DND-41 (cell line): ENCODE results near the gene ARHGAP15.

Source experiments
- ATAC-seq: fragments of 200-7000 bp; cut with Tn5 transposase; 3 replicates; pipeline ENCODE4 v1.9.1; 2021; ENCODE audit warnings: low read depth; ENCODE audit not compliant: insufficient read depth
- DNase-seq: peaks from one replicate; pipeline ENCODE4 v3.0.0-alpha.2; 2020
- H2AFZ ChIP-seq: 2 replicates; pipeline ENCODE4 v1.6.0; 2012; ENCODE audit warnings: low read depth, low read length
- H3K27ac ChIP-seq: 2 replicates; pipeline ENCODE4 v1.5.1; 2012; ENCODE audit warnings: low read length, inconsistent platforms
- H3K27me3 ChIP-seq: fragments of 200-600 bp; sonication (generic); 2 replicates; pipeline ENCODE4 v1.6.0; 2012; ENCODE audit warnings: low read length, mild to moderate bottlenecking, inconsistent platforms; ENCODE audit not compliant: insufficient read depth, poor library complexity
- H3K36me3 ChIP-seq: 2 replicates; pipeline ENCODE4 v1.5.1; 2012; ENCODE audit warnings: low read length, inconsistent platforms; ENCODE audit not compliant: insufficient read depth
- H3K4me1 ChIP-seq: 2 replicates; pipeline ENCODE4 v1.5.1; 2012; ENCODE audit warnings: mild to moderate bottlenecking, low read length; ENCODE audit not compliant: insufficient read depth
- H3K4me2 ChIP-seq: 2 replicates; pipeline ENCODE4 v1.6.0; 2012; ENCODE audit warnings: mild to moderate bottlenecking, moderate library complexity, low read length, inconsistent platforms; ENCODE audit not compliant: insufficient read depth
- H3K4me3 ChIP-seq, 2 experiments: fragments of 200-600 bp in 1 of 2; shearing (Covaris generic) in 1 of 2; 2 replicates each; pipeline ENCODE4 v1.5.1; 2012 to 2016; ENCODE audit warnings: inconsistent platforms in 2 of 2, low read length in 2 of 2, mild to moderate bottlenecking in 2 of 2, low read depth in 1 of 2, moderate library complexity in 1 of 2
- H3K79me2 ChIP-seq: 2 replicates; pipeline ENCODE4 v1.6.0; 2012; ENCODE audit warnings: low read length, inconsistent platforms; ENCODE audit not compliant: insufficient read depth
- H3K9ac ChIP-seq: 2 replicates; pipeline ENCODE4 v1.6.0; 2012; ENCODE audit warnings: low read depth, mild to moderate bottlenecking, inconsistent platforms, low read length, moderate library complexity
- H3K9me3 ChIP-seq: 2 replicates; pipeline ENCODE4 v1.5.1; 2012; ENCODE audit warnings: low read length, moderate library complexity, mild to moderate bottlenecking, inconsistent platforms; ENCODE audit not compliant: insufficient read depth, severe bottlenecking
- H4K20me1 ChIP-seq: 2 replicates; pipeline ENCODE4 v1.6.0; 2012; ENCODE audit warnings: low read length; ENCODE audit not compliant: insufficient read depth
- CTCF ChIP-seq: IDR thresholded peaks from 2 replicates; pipeline ENCODE4 v1.5.1; 2012; ENCODE audit warnings: borderline replicate concordance, low read length, moderate library complexity, mild to moderate bottlenecking; ENCODE audit not compliant: poor library complexity, severe bottlenecking; ENCODE audit errors: extremely low read depth
- EZH2 ChIP-seq: IDR thresholded peaks from 3 replicates; pipeline ENCODE4 v1.6.1; 2012; ENCODE audit warnings: borderline replicate concordance, low read depth, mild to moderate bottlenecking, moderate library complexity, low read length, inconsistent platforms; ENCODE audit not compliant: severe bottlenecking

ARHGAP15 gene

DNA sequence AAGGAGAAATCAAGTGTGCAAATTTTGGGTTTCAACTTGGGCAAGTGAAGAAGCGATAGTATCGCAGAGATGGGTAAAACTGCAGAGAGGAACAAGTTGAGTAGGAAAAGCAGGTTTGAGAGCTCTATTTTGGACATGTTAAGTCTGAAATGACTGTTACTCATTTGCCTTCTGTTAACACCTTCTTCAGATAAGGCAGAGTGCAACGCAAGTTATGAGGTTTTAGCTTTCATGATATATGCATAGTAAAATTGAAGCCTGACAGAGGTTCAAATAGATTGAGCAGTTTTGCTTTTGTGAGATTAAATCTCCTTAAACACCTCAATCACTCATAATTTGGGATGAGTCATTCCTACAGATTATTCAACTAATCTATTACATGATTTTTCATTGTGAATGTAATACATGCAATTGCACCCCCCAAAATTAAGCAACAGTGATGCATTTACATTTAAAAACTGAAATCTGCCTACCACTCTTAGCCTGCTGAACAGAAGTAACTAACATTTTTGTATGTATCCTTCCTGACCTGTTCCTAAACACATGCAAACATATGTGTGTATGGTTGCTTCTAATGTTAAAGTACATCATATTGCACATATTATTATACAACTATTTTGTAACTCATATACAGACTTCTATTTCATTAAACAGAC lies 575.4 kb downstream of the ARHGAP15 start:
- Histone ChIP-seq H4K20me1 (no peaks in the 10 kb centered on the region), H3K27ac (no peak overlapping the region), H3K79me2 (no peaks in the 10 kb centered on the region), H3K4me3 (no peak overlapping the region), H3K4me1 (no peaks in the 10 kb centered on the region), H2AFZ (no peak overlapping the region), H3K27me3 (no peaks in the 10 kb centered on the region), H3K9me3 (no peaks in the 10 kb centered on the region), H3K4me2 (no peak overlapping the region), H3K9ac (no peak overlapping the region), H3K36me3 (peaks cover 73% of the 10 kb centered on the region)
- TF ChIP-seq EZH2 (no peak), CTCF (no peak)
- no peak for ATAC-seq
- DNase-seq: no peak

DNA sequence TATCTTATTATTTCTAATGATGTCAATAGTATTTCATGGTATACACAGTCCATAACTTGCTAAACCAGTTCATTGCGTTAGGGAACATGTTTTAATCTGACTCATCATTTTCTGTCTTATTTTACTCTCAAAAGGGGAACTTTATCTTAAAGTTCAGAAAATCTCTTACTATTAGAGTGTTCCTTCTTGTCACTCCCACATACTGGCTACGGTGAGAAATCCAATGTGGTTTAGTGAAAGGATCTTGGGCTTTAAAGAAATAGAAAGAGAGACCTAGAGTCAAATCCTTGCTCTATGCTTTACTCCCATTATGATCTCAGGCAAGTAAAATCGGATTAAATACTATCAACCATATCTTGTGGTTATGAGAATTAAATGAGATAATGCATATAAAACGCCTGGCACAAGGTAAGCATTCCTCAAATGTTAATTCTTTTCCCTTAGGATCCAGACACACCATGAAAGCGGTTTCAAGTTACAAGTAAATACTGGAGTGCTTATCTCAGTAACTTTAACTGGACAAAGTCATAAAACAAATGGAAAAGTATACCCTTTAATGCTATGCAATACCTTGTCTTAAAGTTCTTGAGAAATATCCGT lies 576.0 kb downstream of the ARHGAP15 start:
- H3K27ac ChIP-seq: no peak overlapping the region
- TF ChIP-seq CTCF (no peak), EZH2 (no peak)
- no peaks in the 10 kb centered on the region for H3K9me3 ChIP-seq
- H3K4me3 ChIP-seq: no peak overlapping the region
- no peak overlapping the region for H2AFZ ChIP-seq
- no peaks in the 10 kb centered on the region for H3K79me2 ChIP-seq
- no peaks in the 10 kb centered on the region for H4K20me1 ChIP-seq
- no peak overlapping the region for H3K9ac ChIP-seq
- no peaks in the 10 kb centered on the region for H3K4me1 ChIP-seq
- no peak overlapping the region for H3K4me2 ChIP-seq
- no peak for DNase-seq
- H3K27me3 ChIP-seq: no peaks in the 10 kb centered on the region
- ATAC-seq: no peak
- peaks cover 79% of the 10 kb centered on the region for H3K36me3 ChIP-seq

DNA sequence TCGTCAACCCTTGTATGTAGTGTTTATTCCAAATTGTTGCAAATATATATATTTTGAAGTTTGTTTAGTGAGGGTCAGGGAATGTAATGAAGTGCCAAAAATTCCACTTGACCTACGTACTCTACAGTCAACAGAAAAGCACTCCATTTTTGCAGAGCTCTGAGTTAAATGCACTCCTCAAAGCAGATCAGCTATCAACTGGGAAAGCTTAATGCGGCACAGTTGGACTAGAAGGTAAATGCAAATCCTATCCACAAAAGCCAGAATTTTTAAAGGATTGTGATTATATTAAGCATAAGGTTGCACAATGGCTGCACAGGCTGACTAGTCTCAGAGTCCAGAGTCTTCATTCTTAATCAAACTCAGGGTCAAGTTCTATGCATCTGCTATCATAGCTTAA lies 577.1 kb downstream of the ARHGAP15 start:
- Histone ChIP-seq H2AFZ (no peak overlapping the region), H3K27ac (no peak overlapping the region), H3K79me2 (no peaks in the 10 kb centered on the region), H3K36me3 (peaks cover 90% of the 10 kb centered on the region), H3K9ac (no peak overlapping the region), H3K9me3 (no peaks in the 10 kb centered on the region), H3K4me3 (no peak overlapping the region), H3K4me1 (no peaks in the 10 kb centered on the region), H4K20me1 (no peaks in the 10 kb centered on the region), H3K27me3 (no peaks in the 10 kb centered on the region), H3K4me2 (no peak overlapping the region)
- TF ChIP-seq EZH2 (no peak), CTCF (no peak)
- no peak for DNase-seq
- ATAC-seq: no peak
